Upper lobe of left lung (tissue), 4 donors: ENCODE measurements around the gene TPM1.

ENCODE experiments used
- CTCF ChIP-seq, 6 experiments: fragments of 450-650 bp in 4 of 6; fragments of 200-600 bp in 2 of 6; sonication (generic) in 2 of 6; IDR thresholded peaks; one replicate each; pipeline ENCODE4 v1.5.1; 2016 to 2019; ENCODE audit warnings: antibody characterized with exemption in 6 of 6
- POLR2A ChIP-seq, 4 donors: fragments of 450-650 bp; IDR thresholded peaks; one replicate each; pipeline ENCODE4 v1.5.1; 2016 to 2017; ENCODE audit warnings: antibody characterized with exemption in 4 of 4, mild to moderate bottlenecking in 2 of 4
- POLR2AphosphoS5 ChIP-seq, 2 donors: sonication (generic); formaldehyde crosslinking; IDR thresholded peaks; one replicate each; pipeline ENCODE4 v1.5.1; 2017; ENCODE audit warnings: antibody characterized with exemption in 2 of 2

GRCh38 chr15:63010920-63011693 lies 31.4 kb upstream of the TPM1 start:
- TF ChIP-seq POLR2AphosphoS5 (IDR thresholded peaks at IDR 0.05) = no peak
- TF ChIP-seq CTCF (IDR thresholded peaks at IDR 0.05) = no peak
- no peak for TF ChIP-seq POLR2A (IDR thresholded peaks at IDR 0.05)
